Endothelial cell of umbilical vein (primary cell): ENCODE measurements around the gene C16orf86. TPM values are rescaled to one million over a fixed set of nuclear protein-coding genes. Genes with fewer than 3 reads are reported as not detected.

Source experiments
- BruUV-seq: library from RNA; stranded (reverse); fragments of 400-500 nt; replicated peaks from 2 replicates; lab custom pipeline; 2021; lab: Mats Ljungman, UMichigan
- CTCF ChIA-PET: fragments of 300-600, 350-600 bp; sonication (Branson Sonifier 250); formaldehyde crosslinking; loops from one replicate; lab custom pipeline; 2021; ENCODE audit warnings: antibody characterized with exemption, inconsistent platforms; lab: Charles Lee
- POLR2A ChIA-PET: fragments of 300-600, 350-600 bp; sonication (Branson Sonifier 250); formaldehyde crosslinking; loops from one replicate; lab custom pipeline; 2021; ENCODE audit warnings: antibody characterized with exemption, inconsistent platforms; lab: Charles Lee
- DNase-seq: peaks from one replicate; pipeline ENCODE4 v3.0.0-alpha.2; 2011; ENCODE audit warnings: low read depth, low spot score
- FAIRE-seq: peaks from 2 replicates; lab custom pipeline; 2011; peaks lifted over from hg19 to GRCh38; lab: Jason Lieb, UNC
- H2AFZ ChIP-seq: 2 replicates; pipeline ENCODE4 v1.6.0; 2012; ENCODE audit warnings: low read depth, low read length, control low read depth, inconsistent platforms
- H3K27ac ChIP-seq: 2 replicates; pipeline ENCODE4 v1.5.1; 2011; ENCODE audit warnings: low read depth, mild to moderate bottlenecking, control low read depth, low read length, moderate library complexity; ENCODE audit not compliant: insufficient read depth
- H3K27me3 ChIP-seq, 2 experiments: 2 replicates each; pipeline versions ENCODE4 v1.6.0 to v1.6.1; 2011; ENCODE audit warnings: low read length in 2 of 2, mixed read lengths in 1 of 2; ENCODE audit not compliant: control insufficient read depth in 2 of 2, insufficient read depth in 2 of 2
- H3K36me3 ChIP-seq, 2 experiments: 2 replicates in 1 of 2; 3 replicates in 1 of 2; pipeline ENCODE4 v1.5.1; 2011; ENCODE audit warnings: low read length in 2 of 2, mild to moderate bottlenecking in 1 of 2, moderate library complexity in 1 of 2; ENCODE audit not compliant: control insufficient read depth in 2 of 2, insufficient read depth in 2 of 2; ENCODE audit errors: extremely low read depth in 1 of 2
- H3K4me1 ChIP-seq: 3 replicates; pipeline ENCODE4 v1.5.1; 2011; ENCODE audit warnings: mild to moderate bottlenecking, low read length; ENCODE audit not compliant: control insufficient read depth, insufficient read depth; ENCODE audit errors: extremely low read depth
- H3K4me2 ChIP-seq: 2 replicates; pipeline ENCODE4 v1.6.1; 2011; ENCODE audit warnings: low read length, control low read depth, mixed read lengths; ENCODE audit not compliant: insufficient read depth
- H3K4me3 ChIP-seq, 3 experiments: fragments of 200-600 bp in 1 of 3; sonication (generic), shearing (Covaris generic) in 1 of 3; replicated peaks in 1 of 3; 2 replicates each; pipeline ENCODE4 v1.5.1; 2011 to 2016; ENCODE audit warnings: control low read depth in 3 of 3, low read length in 3 of 3, mild to moderate bottlenecking in 2 of 3, inconsistent platforms in 1 of 3, low read depth in 1 of 3, moderate library complexity in 1 of 3; ENCODE audit not compliant: insufficient read depth in 1 of 3
- H3K79me2 ChIP-seq: 2 replicates; pipeline ENCODE4 v1.6.0; 2012; ENCODE audit warnings: low read length, inconsistent platforms; ENCODE audit not compliant: control insufficient read depth, insufficient read depth
- H3K9ac ChIP-seq: replicated peaks from 2 replicates; pipeline ENCODE3; 2011; ENCODE audit warnings: low read length, control low read depth; ENCODE audit not compliant: insufficient read depth; ENCODE audit errors: extremely low read depth
- H3K9me1 ChIP-seq: replicated peaks from 3 replicates; pipeline ENCODE4 v1.6.0; 2011; ENCODE audit warnings: mild to moderate bottlenecking, low read length; ENCODE audit not compliant: control insufficient read depth, insufficient read depth; ENCODE audit errors: extremely low read depth
- H3K9me3 ChIP-seq: replicated peaks from 2 replicates; pipeline ENCODE4 v1.5.1; 2012; ENCODE audit warnings: low read length, inconsistent platforms; ENCODE audit not compliant: control insufficient read depth, insufficient read depth
- H4K20me1 ChIP-seq: replicated peaks from 2 replicates; pipeline ENCODE3; 2011; ENCODE audit warnings: mild to moderate bottlenecking, low read length; ENCODE audit not compliant: control insufficient read depth, insufficient read depth; ENCODE audit errors: extremely low read depth
- EZH2 ChIP-seq: IDR thresholded peaks from 2 replicates; pipeline ENCODE4 v1.6.1; 2012; ENCODE audit warnings: borderline replicate concordance, low read depth, mild to moderate bottlenecking, moderate library complexity, low read length, inconsistent platforms; ENCODE audit not compliant: severe bottlenecking
- GATA2 ChIP-seq: IDR thresholded peaks from 2 replicates; pipeline ENCODE4 v1.7.0; 2011; ENCODE audit warnings: low read depth, mild to moderate bottlenecking, moderate library complexity, mixed read lengths, low read length; ENCODE audit not compliant: insufficient read length, insufficient read depth
- MYC ChIP-seq: IDR thresholded peaks from one replicate; pipeline ENCODE4 v1.6.1; 2011; ENCODE audit warnings: mild to moderate bottlenecking, low read depth, low read length
- POLR2A ChIP-seq: IDR thresholded peaks from 2 replicates; pipeline ENCODE4 v1.6.1; 2012; ENCODE audit warnings: low read depth, mild to moderate bottlenecking, control low read depth, low read length
- dilution Hi-C: fragments of 300-500 bp; cut with MboI; formaldehyde crosslinking; loops from one replicate; pipeline ENCODE4 v1.15.0; 2019; ENCODE audit warnings: low sequenced_read_pairs; ENCODE audit not compliant: extremely low pct_ligation_motif_present
- intact Hi-C: fragments of 100-400 bp; cut with micrococcal nuclease; formaldehyde crosslinking; loops from one replicate; pipeline ENCODE4 v1.10.0; 2022
- polyA plus RNA-seq, 4 experiments: library from polyadenylated mRNA; depleted of rRNA in 3 of 4; stranded (reverse) in 3 of 4; unstranded in 1 of 4; fragments of >200 nt; gene quantifications; 2 replicates each; pipeline versions ENCODE4 v1.2.1 to v1.2.3, GENCODE V29; 2011 to 2012; ENCODE audit warnings: missing spikeins in 1 of 4
- total RNA-seq: library from RNA; stranded (reverse); gene quantifications from 2 replicates; pipeline ENCODE4 v1.2.3, GENCODE V29; 2021
- TF ChIP-seq, protein P1 (sequence below): IDR thresholded peaks from 2 replicates; pipeline ENCODE4 v1.6.1; 2011; ENCODE audit not compliant: insufficient read depth, insufficient read length

The C16orf86 gene
- total and polyA plus RNA-seq, 2 donors (not counting 3 experiments of a cell fraction or from before 2014, with no cell fraction given), result 0.62 to 0.98 TPM

- Histone ChIP-seq H3K4me1 (no peaks in the 10 kb centered on the region), H3K27me3 (no peaks in the 10 kb centered on the region), H3K9me3 (no peaks in the 10 kb centered on the region), H4K20me1 (no peaks in the 10 kb centered on the region), H2AFZ (no peak overlapping the region), H3K27ac (no peak overlapping the region), H3K4me3 (no peak overlapping the region), H3K4me2 (no peak overlapping the region), H3K36me3 (peaks cover 8 to 23% of the 10 kb centered on the region in 2 experiments), H3K9ac (no peak overlapping the region), H3K79me2 (no peaks in the 10 kb centered on the region), H3K9me1 (no peaks in the 10 kb centered on the region)
- BruUV-seq, result no TSS peak
- CTCF ChIA-PET, result interaction anchor here (3.5 kb wide), 1 partner anchor 116 kb away, joined by 22 read pairs; no protein-coding TSS in a partner anchor
- dilution Hi-C loops, result no loop called here
- POLR2A ChIA-PET, result no interaction called here
- intact Hi-C loops, result no loop called here
- no peak for FAIRE-seq
- TF ChIP-seq MYC (no peak), EZH2 (no peak), GATA2 (no peak)
- no peak for DNase-seq
Observed at GRCh38 chr16:67637625-67638024, 29.0 kb upstream of the C16orf86 start.

DNA sequence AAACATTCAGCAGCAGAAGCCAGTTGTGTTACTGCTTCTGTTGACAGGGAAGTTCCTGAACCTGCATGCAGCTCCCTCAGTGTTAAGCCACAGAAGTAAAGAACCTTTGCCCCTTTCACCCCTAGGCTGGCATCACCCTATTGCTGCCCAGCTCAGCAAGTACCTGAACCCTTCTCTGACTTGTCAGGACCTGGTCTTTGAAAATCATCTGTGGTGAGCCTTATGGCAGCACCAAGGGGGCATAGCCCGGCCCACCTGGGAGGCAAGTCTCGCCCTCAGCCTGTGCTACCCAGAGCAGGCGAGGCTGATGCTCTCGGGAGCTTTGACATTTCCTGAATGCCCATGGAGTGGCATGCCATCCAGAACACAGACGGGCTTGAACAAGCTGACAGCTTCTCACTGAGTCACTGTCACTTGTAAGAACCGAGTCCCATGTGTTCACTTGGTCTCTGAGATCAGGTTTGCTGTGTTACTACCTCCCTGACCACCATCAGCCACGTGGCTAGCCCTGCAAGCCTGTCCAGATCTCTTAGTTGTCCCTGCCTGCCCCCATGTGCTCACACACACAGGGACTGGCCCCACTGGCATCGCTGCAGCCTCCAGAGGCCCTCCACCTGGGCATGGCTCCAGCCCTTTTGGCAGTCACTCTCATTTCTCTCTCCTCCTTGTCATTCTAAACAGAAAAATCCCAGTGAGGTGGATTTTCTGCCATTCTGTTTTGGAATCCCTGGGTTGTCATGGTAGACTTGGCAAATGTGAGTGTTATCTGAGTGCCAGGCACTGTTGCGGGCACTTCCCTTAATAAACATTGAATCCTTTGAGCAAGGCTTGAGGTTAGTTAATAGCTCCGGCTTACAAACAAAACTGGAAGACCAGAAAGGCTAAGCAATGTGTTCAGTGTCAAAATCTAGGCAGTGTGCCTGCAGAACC lies 24.6 kb upstream of the C16orf86 start:
- Histone ChIP-seq H3K4me3 (no peak overlapping the region), H3K27me3 (no peaks in the 10 kb centered on the region), H3K4me2 (no peak overlapping the region), H3K4me1 (no peaks in the 10 kb centered on the region), H3K9ac (no peak overlapping the region), H4K20me1 (no peaks in the 10 kb centered on the region), H3K9me1 (no peaks in the 10 kb centered on the region), H3K36me3 (peaks cover 4 to 6% of the 10 kb centered on the region in 2 experiments), H3K79me2 (no peaks in the 10 kb centered on the region), H2AFZ (no peak overlapping the region), H3K27ac (no peak overlapping the region), H3K9me3 (no peaks in the 10 kb centered on the region)
- dilution Hi-C loops, result no loop called here
- CTCF ChIA-PET, result interaction anchor here (5.9 to 7.7 kb wide), 3 partner anchors 79 to 120 kb away, joined by 48 to 166 read pairs (median 141); partner anchors contain the start of gene CTCF
- POLR2A ChIA-PET, result interaction anchor here (0.8 kb wide), 1 partner anchor 95 kb away, joined by 3 read pairs; no protein-coding TSS in a partner anchor
- TF ChIP-seq, protein P1, sequence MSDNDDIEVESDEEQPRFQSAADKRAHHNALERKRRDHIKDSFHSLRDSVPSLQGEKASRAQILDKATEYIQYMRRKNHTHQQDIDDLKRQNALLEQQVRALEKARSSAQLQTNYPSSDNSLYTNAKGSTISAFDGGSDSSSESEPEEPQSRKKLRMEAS, result peak; percentile 50
- TF ChIP-seq POLR2A, result no peak
- no TSS peak for BruUV-seq
- intact Hi-C loops, result no loop called here
- FAIRE-seq (peak; percentile 24), DNase-seq (peak; percentile 52)
